GM12878 (cell line): Measurements from ENCODE around the gene NEB. TPM values are rescaled to one million over a fixed set of nuclear protein-coding genes. Genes with fewer than 3 reads are reported as not detected.

Experiments
- ATAC-seq: fragments of 200-7000 bp; cut with Tn5 transposase; 3 replicates; pipeline ENCODE4 v1.9.1; 2020; ENCODE audit warnings: mild to moderate bottlenecking, moderate library complexity
- BruUV-seq: library from RNA; stranded (reverse); fragments of 400-500 nt; replicated peaks from 2 replicates; lab custom pipeline; 2021; lab: Mats Ljungman, UMichigan
- CTCF ChIA-PET: fragments of 300-600 bp; sonication (Branson Sonifier 250); formaldehyde crosslinking; extraction: SDS; loops from one replicate; lab custom pipeline; 2021; ENCODE audit warnings: inconsistent platforms; lab: Yijun Ruan, JAX
- POLR2A ChIA-PET: fragments of 350-600 bp; formaldehyde crosslinking; extraction: SDS; loops from one replicate; lab custom pipeline; 2021; ENCODE audit warnings: inconsistent platforms; lab: Charles Lee
- RAD21 ChIA-PET: fragments of 300-600 bp; sonication (Branson Sonifier 250); formaldehyde crosslinking; loops from one replicate; lab custom pipeline; 2023; ENCODE audit warnings: antibody characterized with exemption; ENCODE audit not compliant: unreplicated experiment; lab: Charles Lee
- SMC1A ChIA-PET: fragments of 300-600 bp; sonication (Branson Sonifier 250); formaldehyde crosslinking; loops from one replicate; lab custom pipeline; 2023; ENCODE audit not compliant: unreplicated experiment, uncharacterized antibody; lab: Charles Lee
- DNase-seq: peaks from one replicate; pipeline ENCODE4 v3.0.0-alpha.2; 2011; ENCODE audit warnings: low read depth, low spot score
- FAIRE-seq: peaks from 3 replicates; lab custom pipeline; 2011; peaks lifted over from hg19 to GRCh38; lab: Jason Lieb, UNC
- H2AFZ ChIP-seq: 2 replicates; pipeline ENCODE4 v1.6.0; 2011; ENCODE audit warnings: low read depth, low read length, control low read depth; ENCODE audit not compliant: control insufficient read depth
- H3K27ac ChIP-seq: 2 replicates; pipeline ENCODE4 v1.5.1; 2011; ENCODE audit warnings: control low read depth; ENCODE audit not compliant: control insufficient read depth, insufficient read depth
- H3K27me3 ChIP-seq, 2 experiments: replicated peaks in 1 of 2; 2 replicates each; pipeline versions ENCODE4 v1.6.0 to v1.6.1; 2011; ENCODE audit warnings: low read length in 1 of 2; ENCODE audit not compliant: control insufficient read depth in 2 of 2, insufficient read depth in 2 of 2
- H3K36me3 ChIP-seq, 2 experiments: 2 replicates each; pipeline ENCODE4 v1.5.1; 2011; ENCODE audit warnings: low read length in 1 of 2; ENCODE audit not compliant: control insufficient read depth in 2 of 2, insufficient read depth in 2 of 2
- H3K4me1 ChIP-seq: 2 replicates; pipeline ENCODE4 v1.6.1; 2011; ENCODE audit warnings: mild to moderate bottlenecking, low read length, moderate library complexity, mixed read lengths; ENCODE audit not compliant: control insufficient read depth, insufficient read depth
- H3K4me2 ChIP-seq: 2 replicates; pipeline ENCODE4 v1.6.0; 2011; ENCODE audit warnings: control low read depth; ENCODE audit not compliant: control insufficient read depth, insufficient read depth
- H3K4me3 ChIP-seq: fragments of 200-600 bp; sonication (generic); 2 replicates; pipeline ENCODE4 v1.5.1; 2016
- H3K79me2 ChIP-seq: 2 replicates; pipeline ENCODE4 v1.6.0; 2011; ENCODE audit warnings: low read length; ENCODE audit not compliant: control insufficient read depth, insufficient read depth
- H3K9ac ChIP-seq: 2 replicates; pipeline ENCODE4 v1.8.0; 2011; ENCODE audit warnings: low read length, control low read depth, mixed read lengths; ENCODE audit not compliant: control insufficient read depth, insufficient read depth
- H3K9me3 ChIP-seq: replicated peaks from 3 replicates; pipeline ENCODE4 v1.5.1; 2011; ENCODE audit warnings: mild to moderate bottlenecking, low read length; ENCODE audit not compliant: control insufficient read depth, insufficient read depth
- H4K20me1 ChIP-seq: 2 replicates; pipeline ENCODE4 v1.6.0; 2011; ENCODE audit not compliant: control insufficient read depth, insufficient read depth
- DPF2 ChIP-seq: fragments of 450-650 bp; IDR thresholded peaks from 2 replicates; pipeline ENCODE4 v1.6.1; 2017; ENCODE audit warnings: mild to moderate bottlenecking
- ESRRA ChIP-seq: IDR thresholded peaks from 2 replicates; pipeline ENCODE4 v1.6.1; 2012; ENCODE audit warnings: mild to moderate bottlenecking, low read length, improper control_type of control experiment
- FOS ChIP-seq: IDR thresholded peaks from 3 replicates; pipeline ENCODE4 v1.6.1; 2011; ENCODE audit warnings: borderline replicate concordance; ENCODE audit not compliant: insufficient read length; ENCODE audit errors: extremely low read depth
- IKZF2 ChIP-seq, 2 experiments: fragments of 450-650 bp; IDR thresholded peaks; 2 replicates each; pipeline ENCODE4 v1.6.1; 2017; ENCODE audit warnings: mild to moderate bottlenecking in 2 of 2, moderate library complexity in 2 of 2
- JUNB ChIP-seq: IDR thresholded peaks from 2 replicates; pipeline ENCODE4 v1.6.1; 2016; ENCODE audit warnings: antibody characterized with exemption, mild to moderate bottlenecking
- NRF1 ChIP-seq: conservative IDR thresholded peaks from 2 replicates; pipeline ENCODE4 v1.6.1; 2011; ENCODE audit warnings: mild to moderate bottlenecking, low read depth, low read length, improper control_type of control experiment
- TAF1 ChIP-seq: IDR thresholded peaks from 2 replicates; pipeline ENCODE4 v1.6.1; 2011; ENCODE audit warnings: mild to moderate bottlenecking, low read depth, low read length, borderline replicate concordance
- WRNIP1 ChIP-seq: IDR thresholded peaks from 2 replicates; pipeline ENCODE4 v1.6.1; 2011; ENCODE audit warnings: low read depth, low read length, improper control_type of control experiment, borderline replicate concordance
- WGBS: methylation state at CpG from one replicate; pipeline ENCODE4 v1.1.6; 2016; ENCODE audit warnings: low lambda C conversion rate; ENCODE audit not compliant: insufficient replicate concordance, insufficient coverage; ENCODE audit errors: missing lambda C conversion rate; 5-methylcytosine and 5-hydroxymethylcytosine counted together
- in situ Hi-C: fragments of 300-500 bp; cut with MboI; formaldehyde crosslinking; loops from 9 replicates; pipeline ENCODE4 v1.14.3; 2018; ENCODE audit warnings: mixed read lengths
- intact Hi-C: fragments of 100-400 bp; cut with micrococcal nuclease; formaldehyde crosslinking; loops from one replicate; pipeline ENCODE4 v1.14.2; 2022; ENCODE audit not compliant: unreplicated experiment
- polyA plus RNA-seq, 11 experiments: library from polyadenylated mRNA; depleted of rRNA in 4 of 11; unstranded in 6 of 11; stranded (reverse) in 5 of 11; fragments of >200 nt; fragmentation: Nextera tagmentation in 4 of 11; fragmentation: Illumina TruSeq in 1 of 11; extraction: Ambion mirVana in 4 of 11; extraction: Trizol in 1 of 11; gene quantifications; 1 replicate in 1 of 11; 2 replicates in 10 of 11; pipeline versions ENCODE4 v1.2.1 to v1.2.3, GENCODE V29; 2011 to 2016; ENCODE audit warnings: inconsistent platforms in 2 of 11, missing spikeins in 2 of 11, low read depth in 1 of 11
- total RNA-seq, 4 experiments: library from RNA; depleted of rRNA in 3 of 4; stranded (reverse); fragments of >200 nt in 3 of 4; fragmentation: Illumina TruSeq in 1 of 4; extraction: Trizol in 1 of 4; gene quantifications; 2 replicates each; pipeline versions ENCODE4 v1.2.1 to v1.2.3, GENCODE V29; 2013 to 2021
- TF ChIP-seq, protein P1 (sequence below): IDR thresholded peaks from 2 replicates; pipeline ENCODE4 v1.6.1; 2012; ENCODE audit warnings: low read depth, low read length, improper control_type of control experiment

Gene NEB
- total and polyA plus RNA-seq, 10 of the 15 experiments (the other 5 are each of a cell fraction or from before 2014, with no cell fraction given), result 0.04 to 0.77 (median 0.12) TPM

DNA sequence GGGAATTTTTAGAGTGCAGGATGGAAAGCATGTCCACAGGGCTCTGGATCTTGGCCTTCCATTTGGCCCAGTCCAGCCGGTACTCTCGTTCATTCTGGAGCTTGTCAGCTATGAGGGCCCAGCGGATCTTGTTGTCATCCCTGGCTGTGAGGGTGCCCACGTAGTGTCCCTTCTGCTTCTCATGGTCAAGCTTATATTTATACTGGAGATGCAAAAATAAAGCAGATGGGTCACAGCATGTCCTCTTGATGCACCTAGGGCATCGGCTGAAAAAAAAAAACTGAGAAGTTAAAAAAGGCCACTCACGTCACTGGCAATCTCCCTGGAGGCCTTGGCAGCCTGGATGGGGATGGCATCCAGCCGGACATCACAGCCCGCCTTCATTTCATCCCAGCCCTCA, 164.1 kb downstream of the NEB start:
- DNase-seq, result no peak
- Histone ChIP-seq H3K36me3 (no peaks in the 10 kb centered on the region), H3K9ac (no peak overlapping the region), H3K27me3 (no peaks in the 10 kb centered on the region), H3K9me3 (no peaks in the 10 kb centered on the region), H2AFZ (no peak overlapping the region), H3K4me2 (no peak overlapping the region), H3K4me1 (no peaks in the 10 kb centered on the region), H3K27ac (no peak overlapping the region), H3K79me2 (no peaks in the 10 kb centered on the region), H3K4me3 (no peak overlapping the region), H4K20me1 (no peaks in the 10 kb centered on the region)
- SMC1A ChIA-PET, result no interaction called here
- POLR2A ChIA-PET, result no interaction called here
- CTCF ChIA-PET, result interaction anchor here (1.2 kb wide), 1 partner anchor 90 kb away, joined by 4 read pairs; no protein-coding TSS in a partner anchor
- no peak for ATAC-seq
- intact Hi-C loops (no loop called here), in situ Hi-C loops (no loop called here)
- RAD21 ChIA-PET, result no interaction called here
- WGBS, result 65% methylated on average over 8 of the region's 8 CpGs
- no peak for FAIRE-seq
- BruUV-seq, result no TSS peak
- TF ChIP-seq DPF2 (no peak), IKZF2 (IDR thresholded peaks at IDR 0.05) (no peak), JUNB (no peak), NRF1 (no peak), WRNIP1 (no peak), TAF1 (no peak), FOS (no peak), ESRRA (no peak)
- TF ChIP-seq, protein P1, sequence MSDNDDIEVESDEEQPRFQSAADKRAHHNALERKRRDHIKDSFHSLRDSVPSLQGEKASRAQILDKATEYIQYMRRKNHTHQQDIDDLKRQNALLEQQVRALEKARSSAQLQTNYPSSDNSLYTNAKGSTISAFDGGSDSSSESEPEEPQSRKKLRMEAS, result no peak
- TF ChIP-seq, all 136 proteins: peak for 0
